HG03460 (cell line): Measurements from ENCODE around the gene VPS35.
"Not testable (repeated sequence)": the region's sequence is repeated elsewhere in the genome, so short reads cannot be mapped to it uniquely, and the experiment has no call there.

Experiments used
- ATAC-seq: cut with Tn5 transposase; IDR thresholded peaks from one replicate; pipeline ENCODE4 v1.9.1; 2021; ENCODE audit not compliant: unreplicated experiment

VPS35 gene

GRCh38 chr16:46673320-46674013, 15.5 kb downstream of the VPS35 start:
- ATAC-seq, result peak; percentile 83

- ATAC-seq, result no peak
Observed at GRCh38 chr16:46662123-46662522, 26.9 kb downstream of the VPS35 start.

- ATAC-seq, result peak; percentile 96
Observed at GRCh38 chr16:46658925-46659324, 30.1 kb downstream of the VPS35 start.

- ATAC-seq, result no peak
Observed at GRCh38 chr16:46651305-46651704, 37.7 kb downstream of the VPS35 start.

GRCh38 chr16:46650254-46650623, 38.7 kb downstream of the VPS35 start:
- ATAC-seq, result no peak

- no peak for ATAC-seq
Observed at GRCh38 chr16:46649588-46650253, 39.3 kb downstream of the VPS35 start.

- no peak for ATAC-seq
Observed at GRCh38 chr16:46648656-46649055, 40.3 kb downstream of the VPS35 start.

GRCh38 chr16:46638947-46639925, 49.7 kb downstream of the VPS35 start:
- no peak for ATAC-seq

GRCh38 chr16:46632778-46633733, 55.9 kb downstream of the VPS35 start:
- ATAC-seq, result no peak

- no peak for ATAC-seq
Observed at GRCh38 chr16:46629331-46630219, 59.4 kb downstream of the VPS35 start.

- no peak for ATAC-seq
Observed at GRCh38 chr16:46627746-46628145, 61.2 kb downstream of the VPS35 start.

GRCh38 chr16:46626681-46627080, 62.3 kb downstream of the VPS35 start:
- ATAC-seq, result not testable (repeated sequence)

- not testable (repeated sequence) for ATAC-seq
Observed at GRCh38 chr16:46624862-46625261, 64.1 kb downstream of the VPS35 start.

GRCh38 chr16:46623707-46624106, 65.3 kb downstream of the VPS35 start:
- not testable (repeated sequence) for ATAC-seq

GRCh38 chr16:46623246-46623645, 65.7 kb downstream of the VPS35 start:
- ATAC-seq, result not testable (repeated sequence)

- ATAC-seq, result no peak
Observed at GRCh38 chr16:46621934-46622676, 66.9 kb downstream of the VPS35 start.

- ATAC-seq, result peak; percentile 96
Observed at GRCh38 chr16:46621006-46621933, 67.7 kb downstream of the VPS35 start, which contains the start of gene SHCBP1. Gene SHCBP1, minus strand, starts transcription at chr16:46621379. Its CDS starts 20 bp downstream, at chr16:46621359.
